Measurements from ENCODE around the gene FBLN7. TPM values are rescaled to one million over a fixed set of nuclear protein-coding genes. Genes with fewer than 3 reads are reported as not detected.

The FBLN7 gene
- total RNA-seq, 2 donors from 2014 or later: 4.0 to 8.7 TPM

- H3K27me3 ChIP-seq (ENCODE audit: control insufficient read depth, insufficient read depth, low read length, poor library complexity, severe bottlenecking): peaks cover 11% of the 10 kb centered on the region
- H3K27ac ChIP-seq (ENCODE audit: low read depth, low read length): no peak overlapping the region
- no peak overlapping the region for H3K27ac Mint-ChIP-seq
- no peaks in the 10 kb centered on the region for H3K9me3 Mint-ChIP-seq
- no peak overlapping the region for H3K4me3 Mint-ChIP-seq
- no peak for DNase-seq
- H3K27me3 Mint-ChIP-seq (ENCODE audit: insufficient read depth): peaks cover 10% of the 10 kb centered on the region
- no peaks in the 10 kb centered on the region for H3K36me3 Mint-ChIP-seq (ENCODE audit: low read depth)
- no peaks in the 10 kb centered on the region for H3K9me3 ChIP-seq (ENCODE audit: control insufficient read depth, low read length)
- TF ChIP-seq CTCF (conservative IDR thresholded peaks at IDR 0.05): no peak
- no peak overlapping the region for H3K9ac ChIP-seq (ENCODE audit: extremely low read depth, low read length, poor library complexity, severe bottlenecking)
- no peaks in the 10 kb centered on the region for H3K4me1 Mint-ChIP-seq
- no peak overlapping the region for H3K4me3 ChIP-seq (ENCODE audit: low read length)
- no peaks in the 10 kb centered on the region for H3K4me1 ChIP-seq (ENCODE audit: control insufficient read depth, insufficient read depth, low read length)
- 86 to 89% methylated on average over 4 of the region's 4 CpGs for WGBS, 2 experiments (ENCODE audit: insufficient coverage in 1 of 2, insufficient read length in 1 of 2)
- H3K36me3 ChIP-seq (ENCODE audit: control insufficient read depth, insufficient read depth, low read length): no peaks in the 10 kb centered on the region
Observed at GRCh38 chr2:112174383-112174782, 36.2 kb downstream of the FBLN7 start.

- H3K27me3 ChIP-seq (ENCODE audit: control insufficient read depth, insufficient read depth, low read length, poor library complexity, severe bottlenecking): peaks cover 21% of the 10 kb centered on the region
- no peak overlapping the region for H3K27ac ChIP-seq (ENCODE audit: low read depth, low read length)
- Mint-ChIP-seq H3K27me3 (ENCODE audit: insufficient read depth) (peaks cover 20% of the 10 kb centered on the region), H3K27ac (no peak overlapping the region), H3K4me3 (no peak overlapping the region), H3K4me1 (no peaks in the 10 kb centered on the region), H3K9me3 (peaks cover 8% of the 10 kb centered on the region), H3K36me3 (ENCODE audit: low read depth) (no peaks in the 10 kb centered on the region)
- TF ChIP-seq CTCF (conservative IDR thresholded peaks at IDR 0.05): no peak
- no peaks in the 10 kb centered on the region for H3K36me3 ChIP-seq (ENCODE audit: control insufficient read depth, insufficient read depth, low read length)
- H3K9ac ChIP-seq (ENCODE audit: extremely low read depth, low read length, poor library complexity, severe bottlenecking): no peak overlapping the region
- H3K9me3 ChIP-seq (ENCODE audit: control insufficient read depth, low read length): no peaks in the 10 kb centered on the region
- no peaks in the 10 kb centered on the region for H3K4me1 ChIP-seq (ENCODE audit: control insufficient read depth, insufficient read depth, low read length)
- H3K4me3 ChIP-seq (ENCODE audit: low read length): no peak overlapping the region
- WGBS, 2 experiments (ENCODE audit: insufficient coverage in 1 of 2, insufficient read length in 1 of 2): 85 to 98% methylated on average over 2 to 3 of the region's 3 CpGs
- DNase-seq: no peak
Observed at GRCh38 chr2:112175333-112175732, 37.1 kb downstream of the FBLN7 start.

- WGBS, 2 experiments (ENCODE audit: insufficient coverage in 1 of 2, insufficient read length in 1 of 2): 87 to 97% methylated on average over 6 to 7 of the region's 7 CpGs
- H3K27ac ChIP-seq (ENCODE audit: low read depth, low read length): no peak overlapping the region
- Mint-ChIP-seq H3K27ac (no peak overlapping the region), H3K9me3 (peaks cover 15% of the 10 kb centered on the region), H3K4me1 (no peaks in the 10 kb centered on the region), H3K4me3 (no peak overlapping the region), H3K27me3 (ENCODE audit: insufficient read depth) (peaks cover 27% of the 10 kb centered on the region), H3K36me3 (ENCODE audit: low read depth) (no peaks in the 10 kb centered on the region)
- no peak for TF ChIP-seq CTCF (conservative IDR thresholded peaks at IDR 0.05)
- H3K4me1 ChIP-seq (ENCODE audit: control insufficient read depth, insufficient read depth, low read length): no peaks in the 10 kb centered on the region
- peaks cover 24% of the 10 kb centered on the region for H3K27me3 ChIP-seq (ENCODE audit: control insufficient read depth, insufficient read depth, low read length, poor library complexity, severe bottlenecking)
- no peak overlapping the region for H3K9ac ChIP-seq (ENCODE audit: extremely low read depth, low read length, poor library complexity, severe bottlenecking)
- no peaks in the 10 kb centered on the region for H3K36me3 ChIP-seq (ENCODE audit: control insufficient read depth, insufficient read depth, low read length)
- no peak overlapping the region for H3K4me3 ChIP-seq (ENCODE audit: low read length)
- H3K9me3 ChIP-seq (ENCODE audit: control insufficient read depth, low read length): no peaks in the 10 kb centered on the region
- DNase-seq: no peak
Observed at GRCh38 chr2:112175958-112176573, 37.9 kb downstream of the FBLN7 start.

All from endodermal cell (in vitro differentiated cells).